ENCODE results near the gene CLTA. TPM values are rescaled to one million over a fixed set of nuclear protein-coding genes. Genes with fewer than 3 reads are reported as not detected.

CLTA gene, protein sequence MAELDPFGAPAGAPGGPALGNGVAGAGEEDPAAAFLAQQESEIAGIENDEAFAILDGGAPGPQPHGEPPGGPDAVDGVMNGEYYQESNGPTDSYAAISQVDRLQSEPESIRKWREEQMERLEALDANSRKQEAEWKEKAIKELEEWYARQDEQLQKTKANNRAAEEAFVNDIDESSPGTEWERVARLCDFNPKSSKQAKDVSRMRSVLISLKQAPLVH
- 323 and 362 TPM in 2 replicates for total RNA-seq (2014; rRNA removed; shearing (Covaris generic))
- 262 and 270 TPM in 2 replicates for polyA plus RNA-seq (2015; cell fraction: cytosol; rRNA removed)
- polyA plus RNA-seq (2015; cell fraction: nucleus; rRNA removed), result 35.6 and 39.1 TPM in 2 replicates

DNA sequence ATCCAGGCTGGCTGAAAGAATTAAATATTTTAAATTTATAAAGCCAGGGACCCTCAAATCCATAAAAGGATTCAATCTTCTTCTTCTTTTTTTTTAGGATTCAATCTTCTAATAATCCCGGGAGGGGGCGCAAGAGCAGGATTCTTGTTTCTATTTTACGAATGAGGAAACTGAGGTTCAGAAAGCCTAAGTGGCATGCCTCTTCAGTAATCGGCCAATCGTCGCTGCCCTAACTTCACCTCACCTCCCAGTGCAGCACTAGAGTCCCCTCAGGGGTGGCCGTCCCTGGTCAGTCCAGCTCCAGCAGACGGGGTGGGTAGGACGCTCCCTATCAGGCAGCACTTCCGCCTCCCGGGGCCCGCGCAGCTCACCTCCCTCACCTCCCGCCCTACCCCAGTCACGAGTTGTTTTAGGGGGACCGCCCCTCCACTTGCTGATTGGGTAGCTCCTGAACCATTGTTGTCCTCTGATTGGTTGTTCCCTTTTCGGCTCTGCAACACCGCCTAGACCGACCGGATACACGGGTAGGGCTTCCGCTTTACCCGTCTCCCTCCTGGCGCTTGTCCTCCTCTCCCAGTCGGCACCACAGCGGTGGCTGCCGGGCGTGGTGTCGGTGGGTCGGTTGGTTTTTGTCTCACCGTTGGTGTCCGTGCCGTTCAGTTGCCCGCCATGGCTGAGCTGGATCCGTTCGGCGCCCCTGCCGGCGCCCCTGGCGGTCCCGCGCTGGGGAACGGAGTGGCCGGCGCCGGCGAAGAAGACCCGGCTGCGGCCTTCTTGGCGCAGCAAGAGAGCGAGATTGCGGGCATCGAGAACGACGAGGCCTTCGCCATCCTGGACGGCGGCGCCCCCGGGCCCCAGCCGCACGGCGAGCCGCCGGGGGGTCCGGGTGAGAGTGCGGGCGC is at the start of gene CLTA:
TSS of gene CLTA (plus strand) at position 534 of the 902 bp plus-strand sequence. CDS start at position 670, 136 bp downstream.
- DNase-seq (ENCODE audit: low read depth, low spot score), result peak; percentile 98
- in situ Hi-C loops (cut with HindIII; ENCODE audit: low pct_unique_long_range_greater_than_20kb, low sequenced_read_pairs), result no loop called here

DNA sequence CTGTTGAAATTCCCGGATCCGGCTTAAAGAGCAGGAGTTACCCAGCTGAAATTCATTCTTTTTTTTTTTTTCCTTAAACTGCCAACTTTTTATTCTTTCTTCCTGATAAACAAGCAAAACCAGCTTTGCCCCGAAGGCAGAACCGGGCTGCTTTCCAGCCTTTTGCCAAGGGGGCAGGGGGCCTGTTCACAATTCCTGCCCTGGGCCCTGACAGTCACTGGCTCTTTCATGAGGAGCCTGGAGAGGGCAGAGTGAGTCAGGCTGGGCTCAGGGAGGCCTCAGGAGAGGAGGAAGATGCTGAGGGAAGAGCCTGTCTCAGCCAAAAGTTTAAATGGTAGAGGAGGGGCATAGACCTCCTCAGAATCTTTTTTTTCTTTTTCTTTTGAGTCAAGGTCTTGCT is 49.4 kb upstream of the CLTA start:
- in situ Hi-C loops (cut with HindIII; ENCODE audit: low pct_unique_long_range_greater_than_20kb, low sequenced_read_pairs), result no loop called here
- peak; percentile 11 for DNase-seq (ENCODE audit: low read depth, low spot score)

DNA sequence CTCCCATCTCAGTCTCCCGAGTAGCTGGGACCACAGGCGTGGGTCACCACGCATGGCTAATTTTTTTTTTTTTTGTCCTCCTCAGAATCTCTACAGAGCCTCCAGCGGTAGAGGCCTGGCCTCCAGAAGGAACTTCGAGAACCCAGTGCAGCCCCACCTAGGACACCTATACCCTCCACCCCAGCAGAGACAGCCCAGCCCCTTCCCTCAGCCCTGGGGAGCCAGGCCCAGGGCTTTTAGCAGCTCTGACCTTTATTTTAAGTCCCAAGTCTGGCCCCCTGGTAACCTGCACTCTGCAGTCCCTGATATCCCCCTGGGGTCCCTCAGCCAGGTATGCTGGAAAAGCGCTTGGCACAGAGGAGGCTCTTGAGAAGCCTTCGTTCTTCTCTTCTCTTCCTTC is 49.0 kb upstream of the CLTA start:
- DNase-seq (ENCODE audit: low read depth, low spot score), result no peak
- in situ Hi-C loops (cut with HindIII; ENCODE audit: low pct_unique_long_range_greater_than_20kb, low sequenced_read_pairs), result no loop called here

DNA sequence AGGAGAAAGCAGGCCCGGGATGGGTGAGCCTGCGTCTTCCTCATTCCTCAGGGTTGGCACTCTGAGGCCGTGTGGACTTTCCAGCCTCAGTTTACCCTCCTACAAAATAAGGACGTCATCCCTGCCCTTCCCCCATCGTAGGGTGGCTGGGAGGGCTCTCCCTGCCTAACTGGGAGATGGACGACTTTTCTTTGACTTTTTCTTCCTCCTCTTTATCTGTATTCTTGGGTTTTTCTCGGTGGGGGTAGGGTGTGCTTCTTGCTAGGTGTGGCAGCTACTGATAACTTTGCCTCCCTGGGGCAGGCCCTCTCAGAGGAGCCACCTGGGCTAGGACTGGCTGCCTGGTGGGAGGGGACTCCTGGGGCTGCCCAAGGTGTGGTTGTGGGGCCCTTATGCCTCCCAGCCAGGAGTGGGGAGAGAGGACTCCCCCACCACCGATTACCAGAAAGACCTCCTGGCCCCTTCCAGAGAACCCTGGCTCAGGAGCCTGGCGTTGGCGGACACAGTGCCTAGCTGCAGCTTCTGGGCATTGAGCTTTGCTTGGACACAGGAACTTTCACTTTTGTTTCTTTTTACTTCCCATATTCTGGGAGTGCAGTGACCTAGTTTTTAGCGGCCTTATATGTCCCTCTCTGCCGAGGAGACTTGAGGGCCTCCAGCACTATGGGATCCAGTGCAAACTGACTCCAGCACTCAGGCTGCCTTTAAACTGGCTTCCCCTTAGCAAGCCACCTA is 48.0 kb upstream of the CLTA start:
- in situ Hi-C loops (cut with HindIII; ENCODE audit: low pct_unique_long_range_greater_than_20kb, low sequenced_read_pairs), result no loop called here
- DNase-seq (ENCODE audit: low read depth, low spot score), result no peak

DNA sequence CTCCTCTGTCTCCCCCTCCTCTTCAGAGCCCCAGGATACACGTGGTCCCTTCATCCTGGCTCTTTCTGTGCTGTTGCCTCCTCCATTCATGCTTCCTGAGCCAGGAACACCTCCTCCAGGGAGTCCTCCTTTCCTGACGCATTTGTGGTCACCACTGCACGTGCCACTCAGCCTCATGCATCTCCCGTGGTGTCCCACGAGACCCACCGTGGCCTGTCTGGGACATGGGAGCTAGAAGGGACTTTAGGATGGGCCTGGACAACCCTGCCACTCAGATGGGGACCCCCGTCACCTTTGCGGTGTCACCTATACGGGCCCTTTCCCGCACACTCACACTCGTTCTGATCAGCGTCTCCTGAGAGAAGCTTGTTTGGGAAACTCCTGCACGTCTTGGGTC is 47.5 kb upstream of the CLTA start:
- in situ Hi-C loops (cut with HindIII; ENCODE audit: low pct_unique_long_range_greater_than_20kb, low sequenced_read_pairs), result no loop called here
- no peak for DNase-seq (ENCODE audit: low read depth, low spot score)

DNA sequence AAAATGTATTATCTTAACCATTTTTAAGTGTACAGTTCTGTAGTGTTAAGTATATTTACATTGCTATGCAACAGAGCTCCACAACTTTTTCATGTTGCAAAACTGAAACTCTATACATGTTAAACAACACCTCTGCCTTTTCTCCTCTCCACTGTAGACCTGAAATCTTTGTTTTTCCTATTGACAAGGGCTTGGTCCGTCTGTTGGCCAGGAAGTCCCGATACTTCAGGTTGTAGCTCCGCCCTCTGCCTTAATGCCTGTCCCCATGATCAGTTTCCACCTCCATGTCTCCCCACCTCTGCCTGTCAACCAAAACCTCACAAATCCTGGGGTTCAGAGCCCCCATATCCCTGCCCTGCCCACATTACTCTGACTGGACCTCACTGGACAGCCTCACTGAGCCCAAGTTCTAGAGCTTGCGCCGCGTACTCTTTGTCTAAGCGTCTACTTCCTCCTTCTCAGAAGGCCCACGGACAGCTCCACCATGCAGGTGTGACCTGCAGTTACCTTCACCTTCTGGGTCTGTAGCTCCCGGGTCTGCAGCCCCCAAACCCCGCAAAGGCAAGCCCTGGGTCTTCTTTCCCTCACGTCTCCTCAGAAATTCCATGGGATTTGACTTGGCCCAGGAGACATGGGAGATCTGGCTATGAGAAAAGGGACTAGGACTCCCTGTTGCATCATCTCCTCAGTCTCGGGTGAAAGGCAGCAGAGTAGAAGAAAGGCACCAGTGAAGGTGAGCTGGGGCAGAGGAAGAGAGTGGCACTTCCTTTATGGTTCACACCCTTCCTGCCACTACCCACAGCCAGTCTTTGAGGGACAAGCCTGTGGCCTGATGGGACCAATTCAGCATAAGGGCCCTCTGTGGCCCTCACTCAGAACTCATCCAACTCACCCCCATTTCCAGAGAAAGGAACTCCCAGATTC is 46.1 kb upstream of the CLTA start:
- DNase-seq (ENCODE audit: low read depth, low spot score), result no peak
- in situ Hi-C loops (cut with HindIII; ENCODE audit: low pct_unique_long_range_greater_than_20kb, low sequenced_read_pairs), result no loop called here

DNA sequence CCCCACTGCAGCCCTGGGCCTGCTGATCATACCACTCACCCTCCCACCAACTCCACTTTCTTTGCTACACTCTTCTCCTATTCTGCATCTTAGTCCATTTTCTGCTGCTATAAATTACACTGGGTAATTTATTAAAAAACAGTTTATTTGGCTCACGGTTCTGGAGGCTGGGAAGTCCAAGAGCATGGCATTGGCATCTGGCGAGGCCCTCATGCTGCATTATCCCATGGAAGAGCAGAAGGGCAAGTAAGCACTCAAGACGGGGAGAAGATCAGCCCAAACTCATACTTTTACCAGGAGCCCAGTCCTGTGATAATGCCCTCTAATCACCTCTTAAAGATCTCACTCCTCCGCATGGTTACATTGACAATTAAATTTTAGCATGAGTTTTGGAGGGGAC is 44.8 kb upstream of the CLTA start:
- in situ Hi-C loops (cut with HindIII; ENCODE audit: low pct_unique_long_range_greater_than_20kb, low sequenced_read_pairs), result no loop called here
- no peak for DNase-seq (ENCODE audit: low read depth, low spot score)

DNA sequence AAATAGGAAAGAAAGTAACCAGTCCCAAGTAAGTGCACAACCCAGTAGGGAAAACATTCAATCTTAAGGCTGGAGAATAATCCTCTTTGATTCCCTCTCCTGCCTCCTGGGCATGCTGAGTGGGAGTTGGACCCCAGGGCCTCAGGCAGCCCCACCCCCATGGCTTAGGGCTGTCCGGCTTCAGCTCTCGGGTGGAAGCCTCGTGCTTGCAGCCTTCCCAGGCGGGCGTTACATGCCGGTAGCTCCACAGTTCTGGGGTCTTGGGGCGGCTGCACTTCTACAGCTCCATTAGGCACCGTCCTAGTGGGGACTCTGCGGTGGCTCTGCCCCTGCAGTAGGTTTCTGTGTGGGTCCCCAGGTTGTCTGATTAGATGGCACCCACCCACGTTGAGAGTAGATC is 44.1 kb upstream of the CLTA start:
- in situ Hi-C loops (cut with HindIII; ENCODE audit: low pct_unique_long_range_greater_than_20kb, low sequenced_read_pairs), result no loop called here

DNA sequence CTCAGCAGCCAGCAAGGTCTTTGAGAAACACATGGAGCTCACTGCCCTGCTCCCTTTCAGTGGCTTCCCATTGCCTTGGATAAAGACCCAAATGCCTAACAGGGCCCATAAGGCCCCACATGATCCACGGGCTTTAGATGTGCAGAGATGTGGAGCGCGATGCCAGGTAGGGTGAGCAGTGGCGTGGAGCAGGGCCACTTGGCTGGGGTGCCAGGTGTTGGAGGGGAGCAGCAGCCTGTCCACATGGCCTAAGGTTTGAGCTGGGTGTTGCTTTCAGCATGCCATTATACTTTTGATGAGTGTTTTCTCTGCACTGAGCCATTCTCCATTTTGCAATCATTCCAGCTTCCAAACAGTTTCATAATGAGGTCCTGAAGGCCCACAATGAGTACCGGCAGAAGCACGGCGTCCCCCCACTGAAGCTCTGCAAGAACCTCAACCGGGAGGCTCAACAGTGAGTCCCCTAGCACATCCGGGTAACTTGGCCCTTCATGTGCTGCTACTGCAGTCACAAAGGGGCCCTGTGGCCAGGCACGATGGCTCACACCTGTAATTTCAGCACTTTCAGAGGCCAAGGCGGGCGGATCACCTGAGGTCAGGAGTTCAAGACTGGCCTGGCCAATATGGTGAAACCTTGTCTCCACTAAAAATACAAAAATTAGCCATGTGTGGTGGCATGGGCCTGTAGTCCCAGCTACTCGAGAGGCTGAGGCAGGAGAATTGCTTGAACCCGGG is 43.1 kb upstream of the CLTA start:
- no peak for DNase-seq (ENCODE audit: low read depth, low spot score)
- in situ Hi-C loops (cut with HindIII; ENCODE audit: low pct_unique_long_range_greater_than_20kb, low sequenced_read_pairs), result no loop called here

More for the DNA sequence above, 44.1 kb upstream of the CLTA start:
- DNase-seq (ENCODE audit: low read depth, low spot score), result no peak

DNA sequence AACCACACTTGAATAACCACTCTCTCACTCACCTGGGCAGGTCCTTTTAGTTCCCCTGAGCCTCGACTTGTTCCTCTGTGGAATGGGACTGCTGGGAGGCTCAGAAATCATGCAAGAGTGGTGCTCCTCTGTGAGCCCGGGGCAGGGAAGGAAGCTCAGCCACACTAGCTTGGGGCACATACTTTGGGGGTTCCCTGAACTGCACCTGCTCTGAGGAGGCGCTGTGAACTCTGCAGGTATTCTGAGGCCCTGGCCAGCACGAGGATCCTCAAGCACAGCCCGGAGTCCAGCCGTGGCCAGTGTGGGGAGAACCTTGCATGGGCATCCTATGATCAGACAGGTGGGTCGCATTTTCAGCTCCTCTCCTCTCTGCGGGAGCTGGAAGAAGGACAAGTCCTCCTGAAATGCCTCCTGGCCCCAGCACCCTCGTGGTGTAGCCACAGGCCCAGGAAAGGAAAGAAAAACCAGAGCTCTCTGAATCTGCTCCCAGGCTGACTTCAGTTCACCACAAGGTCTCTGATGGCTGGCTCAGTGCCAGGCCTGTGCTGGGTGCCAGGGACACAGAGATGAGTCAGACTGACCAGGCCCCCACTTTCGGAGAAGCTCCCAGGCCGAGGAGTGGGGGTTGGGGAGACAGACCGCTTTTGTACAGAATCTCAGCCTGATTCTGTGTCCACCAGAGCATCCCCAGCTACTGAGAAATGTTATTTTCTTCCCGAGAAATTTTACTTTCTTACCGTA is 42.2 kb upstream of the CLTA start:
- peak; percentile 28 for DNase-seq (ENCODE audit: low read depth, low spot score)
- in situ Hi-C loops (cut with HindIII; ENCODE audit: low pct_unique_long_range_greater_than_20kb, low sequenced_read_pairs), result no loop called here

DNA sequence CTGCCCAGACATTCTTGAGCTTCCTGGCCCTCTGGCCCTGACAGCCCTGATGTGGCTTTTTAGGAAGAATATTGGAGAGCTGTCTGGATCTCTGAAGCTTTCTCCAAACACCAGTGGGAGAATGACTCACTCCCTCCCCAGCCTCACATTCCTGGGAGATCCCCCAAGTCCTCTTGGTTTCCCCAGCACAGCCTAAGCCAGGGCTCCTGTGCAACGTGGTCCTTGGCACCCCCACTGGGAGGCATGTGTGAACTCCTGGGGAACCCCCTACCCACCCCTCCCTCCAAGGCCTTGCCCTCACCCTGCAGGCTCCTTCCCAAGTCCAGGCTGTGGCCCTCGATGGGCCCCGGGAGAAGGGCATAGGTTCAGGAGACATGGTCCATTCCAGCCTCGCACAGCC is 41.5 kb upstream of the CLTA start:
- in situ Hi-C loops (cut with HindIII; ENCODE audit: low pct_unique_long_range_greater_than_20kb, low sequenced_read_pairs), result no loop called here
- DNase-seq (ENCODE audit: low read depth, low spot score), result no peak

DNA sequence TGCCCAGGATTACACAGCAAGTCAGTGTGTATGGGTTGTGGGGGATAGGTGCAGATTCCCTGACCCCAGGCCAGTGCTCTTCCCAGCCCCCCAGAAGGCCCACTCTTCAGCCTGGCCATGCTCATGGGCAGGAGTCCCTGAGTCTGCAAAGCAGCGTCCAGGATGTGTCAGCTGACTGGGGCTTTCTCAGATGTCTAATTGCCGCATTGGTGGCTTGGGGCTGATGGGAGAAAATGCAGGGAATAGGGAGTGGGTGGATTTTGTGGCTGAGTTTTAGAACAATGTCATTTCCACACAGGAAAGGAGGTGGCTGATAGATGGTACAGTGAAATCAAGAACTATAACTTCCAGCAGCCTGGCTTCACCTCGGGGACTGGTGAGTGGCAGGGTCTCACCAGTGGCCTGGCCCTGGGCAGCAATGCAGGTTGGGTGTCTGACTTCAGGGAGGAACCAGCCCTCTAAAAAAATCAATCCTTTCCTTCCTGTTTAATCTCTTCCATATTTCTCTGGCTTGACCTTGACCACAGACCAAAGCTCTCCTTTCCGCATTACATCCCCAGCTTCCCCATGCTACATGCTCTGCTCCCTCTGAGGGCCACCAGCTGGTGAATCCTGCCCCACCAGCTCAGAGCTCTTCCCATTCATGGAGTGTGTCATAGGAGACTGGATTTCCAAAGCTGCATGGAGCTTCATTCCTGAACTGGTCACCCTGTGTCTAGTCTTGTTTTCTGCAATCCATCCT is 40.0 kb upstream of the CLTA start:
- DNase-seq (ENCODE audit: low read depth, low spot score), result no peak
- in situ Hi-C loops (cut with HindIII; ENCODE audit: low pct_unique_long_range_greater_than_20kb, low sequenced_read_pairs), result no loop called here

DNA sequence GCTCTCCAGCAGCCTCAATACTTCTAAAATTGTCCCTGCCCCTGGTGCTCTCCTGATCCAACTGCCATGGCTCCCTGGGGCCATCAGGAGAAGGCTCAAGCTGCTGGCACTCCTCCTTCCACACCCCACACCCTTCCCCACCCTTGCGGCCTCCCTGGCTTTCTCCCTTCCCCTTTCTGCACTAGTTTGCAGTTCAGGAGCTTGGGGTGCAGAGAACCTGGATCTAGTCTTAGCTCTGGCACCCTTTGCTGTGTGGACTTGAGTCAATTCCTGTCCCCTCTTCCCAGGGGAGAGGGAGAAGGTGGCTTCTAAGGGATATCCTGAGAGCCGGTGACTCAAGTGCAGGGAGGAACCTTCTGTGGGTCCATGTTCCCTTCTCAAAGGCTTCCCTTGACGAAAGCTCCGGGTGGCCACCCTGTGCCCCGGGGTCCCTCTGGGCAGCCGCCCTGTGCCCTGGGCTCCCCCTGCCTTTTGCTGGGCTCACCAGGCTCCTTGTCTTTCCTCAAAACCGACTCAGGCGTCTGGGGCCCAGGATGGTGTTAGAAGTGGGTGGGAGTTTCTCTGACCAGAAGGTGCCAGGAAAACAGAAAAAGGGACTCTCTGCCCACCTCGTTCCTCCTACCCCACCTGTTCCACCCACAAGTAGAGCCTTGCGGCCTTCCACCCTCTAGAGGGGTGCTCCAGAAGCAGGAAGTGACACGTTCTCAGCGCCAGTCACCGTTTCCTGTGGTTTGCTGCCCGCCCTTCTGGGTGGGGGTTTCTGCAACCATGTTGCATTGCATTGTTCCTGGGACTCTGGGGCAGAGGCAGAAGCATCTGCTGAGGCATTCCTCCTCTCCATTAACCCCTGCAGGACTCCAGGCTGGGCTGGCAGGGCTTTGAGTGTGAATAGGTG is 39.2 kb upstream of the CLTA start:
- in situ Hi-C loops (cut with HindIII; ENCODE audit: low pct_unique_long_range_greater_than_20kb, low sequenced_read_pairs), result no loop called here
- DNase-seq (ENCODE audit: low read depth, low spot score), result no peak

DNA sequence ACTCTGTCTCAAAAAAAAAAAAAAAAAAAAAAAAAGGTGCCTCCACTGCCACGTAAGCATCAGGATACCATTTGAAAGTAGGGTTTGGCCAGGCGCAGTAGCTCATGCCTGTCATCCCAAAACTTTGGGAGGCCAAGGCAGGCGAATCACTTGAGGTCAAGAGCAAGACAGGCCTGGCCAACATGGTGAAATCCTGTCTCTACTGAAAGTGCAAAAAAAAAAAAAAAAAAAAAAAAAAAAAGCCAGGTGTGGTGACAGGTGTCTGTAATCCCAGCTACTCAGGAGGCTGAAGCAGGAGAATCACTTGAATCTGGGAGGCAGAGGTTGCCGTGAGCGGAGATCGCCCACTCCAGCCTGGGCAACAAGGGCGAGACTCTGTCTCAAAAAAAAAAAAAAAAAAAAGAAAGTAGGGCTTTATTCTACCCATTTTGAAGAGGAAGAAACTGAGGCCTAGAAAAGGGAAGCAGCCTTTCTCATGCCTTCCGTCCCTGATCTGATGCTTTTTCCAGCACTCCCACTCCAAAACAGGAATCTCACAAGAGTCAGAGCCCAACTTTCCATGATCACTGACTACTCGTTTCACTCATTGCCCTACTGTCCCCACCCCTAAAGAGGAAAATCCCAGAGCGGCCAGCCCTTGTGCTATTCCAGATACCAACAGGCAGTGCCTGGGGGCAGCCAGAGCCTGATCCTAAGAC is 37.8 kb upstream of the CLTA start:
- in situ Hi-C loops (cut with HindIII; ENCODE audit: low pct_unique_long_range_greater_than_20kb, low sequenced_read_pairs), result no loop called here
- DNase-seq (ENCODE audit: low read depth, low spot score), result no peak

All from SK-MEL-5 (cell line).